Caco-2 (cell line): Measurements from ENCODE around the gene MGAM2. TPM values are rescaled to one million over a fixed set of nuclear protein-coding genes. Genes with fewer than 3 reads are reported as not detected.

ENCODE experiments used
- BruUV-seq: library from RNA; stranded (reverse); fragments of 400-500 nt; replicated peaks from 2 replicates; lab custom pipeline; 2021; lab: Mats Ljungman, UMichigan
- CTCF ChIA-PET: fragments of 300-600 bp; sonication (Branson Sonifier 250); formaldehyde crosslinking; loops from one replicate; lab custom pipeline; 2022; ENCODE audit warnings: antibody characterized with exemption; lab: Charles Lee
- POLR2A ChIA-PET: fragments of 300-600 bp; sonication (Branson Sonifier 250); formaldehyde crosslinking; loops from one replicate; lab custom pipeline; 2022; ENCODE audit warnings: antibody characterized with exemption; lab: Charles Lee
- DNase-seq, 2 experiments: peaks; one replicate each; pipeline versions ENCODE4 v3.0.0 to v3.0.0-alpha.2; 2020 to 2022
- H3K27me3 ChIP-seq: replicated peaks from 2 replicates; pipeline ENCODE4 v1.6.0; 2011; ENCODE audit warnings: low read length; ENCODE audit not compliant: control insufficient read depth, insufficient read depth
- H3K36me3 ChIP-seq: 2 replicates; pipeline ENCODE4 v1.5.1; 2011; ENCODE audit warnings: low read length; ENCODE audit not compliant: control insufficient read depth, insufficient read depth
- H3K4me1 ChIP-seq: fragments of 250-450 bp; sonication (Bioruptor Pico); 2 replicates; pipeline ENCODE4 v1.5.1; 2020; ENCODE audit warnings: mild to moderate bottlenecking
- H3K4me3 ChIP-seq: 2 replicates; pipeline ENCODE4 v1.5.1; 2011; ENCODE audit warnings: low read depth, mild to moderate bottlenecking, control low read depth, low read length
- H3K9me3 ChIP-seq: fragments of 250-450 bp; sonication (Bioruptor Pico); 2 replicates; pipeline ENCODE4 v1.5.1; 2020; ENCODE audit warnings: mild to moderate bottlenecking, moderate library complexity
- H3K27ac Mint-ChIP-seq: one replicate; pipeline ENCODE4 v1.8.0; 2022; ENCODE audit warnings: mixed read lengths; ENCODE audit not compliant: unreplicated experiment
- H3K27me3 Mint-ChIP-seq: one replicate; pipeline ENCODE4 v1.8.0; 2022; ENCODE audit warnings: mixed read lengths; ENCODE audit not compliant: insufficient read depth, unreplicated experiment
- H3K36me3 Mint-ChIP-seq: one replicate; pipeline ENCODE4 v1.8.0; 2022; ENCODE audit warnings: mild to moderate bottlenecking, mixed read lengths; ENCODE audit not compliant: insufficient read depth, unreplicated experiment
- H3K4me1 Mint-ChIP-seq: one replicate; pipeline ENCODE4 v1.8.0; 2022; ENCODE audit warnings: low read depth, mixed read lengths; ENCODE audit not compliant: unreplicated experiment
- H3K4me3 Mint-ChIP-seq: one replicate; pipeline ENCODE4 v1.8.0; 2022; ENCODE audit warnings: mild to moderate bottlenecking, moderate library complexity, mixed read lengths; ENCODE audit not compliant: unreplicated experiment
- H3K9me3 Mint-ChIP-seq: one replicate; pipeline ENCODE4 v1.8.0; 2022; ENCODE audit warnings: mixed read lengths; ENCODE audit not compliant: unreplicated experiment
- intact Hi-C: fragments of 100-400 bp; cut with micrococcal nuclease; formaldehyde crosslinking; loops from one replicate; pipeline ENCODE4 v1.10.0; 2022; ENCODE audit not compliant: unreplicated experiment
- total RNA-seq: library from RNA; stranded (reverse); gene quantifications from 2 replicates; pipeline ENCODE4 v1.2.3, GENCODE V29; 2022
- TF ChIP-seq, protein P1 (sequence below), 2 experiments: fragments of 200-600 bp in 1 of 2; IDR thresholded peaks; 1 replicate in 1 of 2; 2 replicates in 1 of 2; pipeline versions ENCODE4 v1.5.1 to v1.8.0; 2011 to 2022; ENCODE audit warnings: antibody characterized with exemption in 1 of 2, control low read depth in 1 of 2, inconsistent platforms in 1 of 2, low read depth in 1 of 2, low read length in 1 of 2, mild to moderate bottlenecking in 1 of 2, moderate library complexity in 1 of 2; ENCODE audit not compliant: insufficient read depth in 1 of 2, severe bottlenecking in 1 of 2, unreplicated experiment in 1 of 2

Gene MGAM2
- total RNA-seq, 1 experiment from 2014 or later, result 0.70 TPM

DNA sequence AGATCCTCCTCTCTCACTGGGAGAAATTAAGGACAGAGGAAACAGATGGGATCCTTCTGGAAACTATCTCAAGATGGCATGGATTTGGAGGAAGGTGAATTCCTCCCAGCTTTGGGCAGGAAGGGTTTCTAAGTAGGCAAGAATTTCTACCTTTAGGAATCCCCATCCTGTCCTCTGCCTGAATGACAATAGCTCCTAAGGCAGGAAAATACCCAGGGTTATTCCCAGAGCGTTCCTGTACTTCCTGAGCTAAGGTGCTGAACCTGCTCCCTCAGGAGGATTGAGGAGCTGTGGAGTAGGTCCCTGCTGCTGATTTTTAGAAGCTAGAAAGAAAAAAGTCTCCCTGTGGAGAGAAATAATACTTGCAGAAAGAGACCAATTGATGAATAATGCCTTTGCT lies 568 bp downstream of the MGAM2 start:
- Mint-ChIP-seq H3K4me3 (no peak overlapping the region), H3K4me1 (peaks cover 16% of the 10 kb centered on the region), H3K36me3 (peaks cover 6% of the 10 kb centered on the region), H3K27me3 (no peaks in the 10 kb centered on the region), H3K27ac (no peak overlapping the region), H3K9me3 (no peaks in the 10 kb centered on the region)
- intact Hi-C loops, result no loop called here
- Histone ChIP-seq H3K27me3 (no peaks in the 10 kb centered on the region), H3K4me3 (no peak overlapping the region), H3K36me3 (no peaks in the 10 kb centered on the region), H3K4me1 (no peaks in the 10 kb centered on the region), H3K9me3 (no peaks in the 10 kb centered on the region)
- POLR2A ChIA-PET, result no interaction called here
- DNase-seq, result no peak
- TF ChIP-seq, protein P1, sequence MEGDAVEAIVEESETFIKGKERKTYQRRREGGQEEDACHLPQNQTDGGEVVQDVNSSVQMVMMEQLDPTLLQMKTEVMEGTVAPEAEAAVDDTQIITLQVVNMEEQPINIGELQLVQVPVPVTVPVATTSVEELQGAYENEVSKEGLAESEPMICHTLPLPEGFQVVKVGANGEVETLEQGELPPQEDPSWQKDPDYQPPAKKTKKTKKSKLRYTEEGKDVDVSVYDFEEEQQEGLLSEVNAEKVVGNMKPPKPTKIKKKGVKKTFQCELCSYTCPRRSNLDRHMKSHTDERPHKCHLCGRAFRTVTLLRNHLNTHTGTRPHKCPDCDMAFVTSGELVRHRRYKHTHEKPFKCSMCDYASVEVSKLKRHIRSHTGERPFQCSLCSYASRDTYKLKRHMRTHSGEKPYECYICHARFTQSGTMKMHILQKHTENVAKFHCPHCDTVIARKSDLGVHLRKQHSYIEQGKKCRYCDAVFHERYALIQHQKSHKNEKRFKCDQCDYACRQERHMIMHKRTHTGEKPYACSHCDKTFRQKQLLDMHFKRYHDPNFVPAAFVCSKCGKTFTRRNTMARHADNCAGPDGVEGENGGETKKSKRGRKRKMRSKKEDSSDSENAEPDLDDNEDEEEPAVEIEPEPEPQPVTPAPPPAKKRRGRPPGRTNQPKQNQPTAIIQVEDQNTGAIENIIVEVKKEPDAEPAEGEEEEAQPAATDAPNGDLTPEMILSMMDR (IDR thresholded peaks at IDR 0.05; ENCODE audit: insufficient read depth in 1 of 2, low read depth in 1 of 2, low read length in 1 of 2, severe bottlenecking in 1 of 2, unreplicated experiment in 1 of 2), result no peak
- CTCF ChIA-PET, result no interaction called here
- BruUV-seq, result no TSS peak

DNA sequence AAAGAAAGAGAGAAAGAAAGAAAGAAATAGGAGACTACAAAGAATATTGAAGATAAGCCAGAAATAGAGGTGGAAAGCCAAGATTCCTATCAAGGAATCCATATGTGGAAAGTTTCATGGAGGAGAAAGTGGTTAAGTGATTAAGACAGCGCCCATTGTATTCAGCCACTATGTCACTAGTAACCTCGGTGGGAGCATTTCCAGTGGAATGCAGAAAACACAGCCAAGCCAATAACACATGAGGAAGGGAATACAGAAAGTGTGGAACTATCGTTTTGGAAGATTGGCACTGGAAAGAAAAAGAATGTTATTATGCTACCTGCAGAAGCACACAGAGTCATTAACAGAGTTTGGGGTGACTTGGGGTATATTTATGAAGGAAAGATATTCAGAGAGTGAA lies 2.7 kb downstream of the MGAM2 start:
- Mint-ChIP-seq H3K4me1 (peaks cover 16% of the 10 kb centered on the region), H3K9me3 (no peaks in the 10 kb centered on the region), H3K27me3 (no peaks in the 10 kb centered on the region), H3K4me3 (no peak overlapping the region), H3K27ac (no peak overlapping the region), H3K36me3 (peaks cover 6% of the 10 kb centered on the region)
- CTCF ChIA-PET, result no interaction called here
- POLR2A ChIA-PET, result no interaction called here
- TF ChIP-seq, protein P1 (IDR thresholded peaks at IDR 0.05; ENCODE audit: insufficient read depth in 1 of 2, low read depth in 1 of 2, low read length in 1 of 2, severe bottlenecking in 1 of 2, unreplicated experiment in 1 of 2), result no peak
- Histone ChIP-seq H3K9me3 (no peaks in the 10 kb centered on the region), H3K4me1 (peaks cover 1% of the 10 kb centered on the region), H3K4me3 (no peak overlapping the region), H3K27me3 (no peaks in the 10 kb centered on the region), H3K36me3 (no peaks in the 10 kb centered on the region)
- no peak for DNase-seq
- no TSS peak for BruUV-seq
- intact Hi-C loops, result no loop called here

DNA sequence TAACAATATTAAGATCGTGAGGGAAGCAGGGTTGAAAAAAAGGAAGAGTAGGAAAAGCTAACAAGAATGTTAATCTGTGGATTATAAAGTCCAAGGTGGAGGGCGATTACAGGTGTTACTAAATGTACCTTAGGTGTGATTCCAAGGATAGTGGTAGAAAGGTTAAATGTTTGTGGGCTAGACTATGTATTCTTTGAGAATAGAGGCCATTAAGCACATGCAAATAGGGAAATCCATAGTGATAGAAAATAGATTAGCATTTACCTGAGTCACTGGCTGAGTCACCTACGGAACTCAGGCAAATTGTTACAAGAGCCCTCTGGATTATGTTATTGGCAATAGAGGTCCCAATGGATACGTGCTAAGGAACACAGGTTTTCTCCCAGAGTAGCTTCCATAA lies 9.0 kb downstream of the MGAM2 start:
- ChIA-PET CTCF (interaction anchor here (1.0 kb wide), 1 partner anchor 33 kb away, joined by 3 read pairs; no protein-coding TSS in a partner anchor), POLR2A (no interaction called here)
- no peaks in the 10 kb centered on the region for H3K27me3 ChIP-seq
- no peaks in the 10 kb centered on the region for H3K9me3 ChIP-seq
- BruUV-seq, result no TSS peak
- H3K36me3 ChIP-seq, result no peaks in the 10 kb centered on the region
- peaks cover 17% of the 10 kb centered on the region for H3K4me1 ChIP-seq
- no peak overlapping the region for H3K4me3 ChIP-seq
- Mint-ChIP-seq H3K27ac (peak overlapping the region; percentile 66), H3K36me3 (no peaks in the 10 kb centered on the region), H3K27me3 (no peaks in the 10 kb centered on the region), H3K4me1 (peaks cover 9% of the 10 kb centered on the region), H3K9me3 (no peaks in the 10 kb centered on the region), H3K4me3 (no peak overlapping the region)
- TF ChIP-seq, protein P1 (IDR thresholded peaks at IDR 0.05; ENCODE audit: insufficient read depth in 1 of 2, low read depth in 1 of 2, low read length in 1 of 2, severe bottlenecking in 1 of 2, unreplicated experiment in 1 of 2), result no peak
- no peak for DNase-seq
- intact Hi-C loops, result loop anchor here (1.0 kb wide), 1 partner anchor 20 kb away; no protein-coding TSS in a partner anchor
